ENCODE results near the gene ARL6. TPM values are rescaled to one million over a fixed set of nuclear protein-coding genes. Genes with fewer than 3 reads are reported as not detected.

Gene ARL6, protein sequence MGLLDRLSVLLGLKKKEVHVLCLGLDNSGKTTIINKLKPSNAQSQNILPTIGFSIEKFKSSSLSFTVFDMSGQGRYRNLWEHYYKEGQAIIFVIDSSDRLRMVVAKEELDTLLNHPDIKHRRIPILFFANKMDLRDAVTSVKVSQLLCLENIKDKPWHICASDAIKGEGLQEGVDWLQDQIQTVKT
- 10 to 100 TPM; 14.6 to 42.5 (median 19.7) TPM for total RNA-seq

DNA sequence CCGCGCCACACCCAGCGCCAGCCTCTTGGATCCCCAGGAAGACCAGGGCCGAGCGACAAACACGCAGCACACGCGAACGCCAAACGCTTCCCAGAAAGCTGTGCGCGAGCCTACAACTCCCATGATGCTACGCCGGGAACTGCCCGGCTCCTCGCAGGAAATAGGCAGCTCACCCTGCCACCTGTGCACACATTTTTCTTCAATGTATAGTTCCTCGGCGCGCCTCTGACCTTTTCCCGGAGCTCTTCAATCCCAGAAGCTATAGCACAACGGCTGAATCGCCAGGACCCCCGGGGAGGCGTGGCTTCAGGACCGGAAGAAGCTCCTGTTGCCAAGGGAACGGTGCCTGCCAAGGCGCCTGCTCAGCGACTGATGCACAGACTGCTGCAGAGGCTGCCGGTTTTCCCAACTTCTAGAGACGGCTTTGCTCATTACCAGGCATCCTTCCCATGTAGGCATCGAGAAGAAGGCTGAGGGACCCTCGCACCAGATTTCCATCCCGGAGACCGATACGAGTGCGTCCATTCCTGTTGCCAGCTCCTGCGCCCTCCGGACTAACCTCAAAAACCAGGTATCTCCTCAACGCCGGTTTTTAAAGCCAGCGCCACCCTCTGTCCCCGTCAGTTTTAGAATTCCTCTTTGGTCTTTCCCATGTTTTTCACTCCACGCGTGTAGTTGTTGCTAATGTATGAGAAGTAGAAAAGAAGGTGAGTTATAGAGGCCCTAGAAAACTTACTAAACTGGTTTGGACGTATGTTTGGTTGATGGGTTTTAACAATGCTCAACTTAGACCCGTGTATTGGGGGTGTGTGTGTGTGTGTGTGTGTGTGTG is at the start of gene ARL6:
Gene ARL6, plus strand, starts transcription at position 352 of the 832 bp plus-strand sequence. CDS start 3,350 bp downstream, outside the sequence.
- intact Hi-C loops (cut with DNase I; ENCODE audit: low total_unique reads) = no loop called here
- Histone ChIP-seq H3K27me3 (no peaks in the 10 kb centered on the region), H3K36me3 (no peaks in the 10 kb centered on the region), H3K27ac (peak within 1 kb of the TSS; percentile 69 to 81), H3K4me3 (peak within 1 kb of the TSS; percentile 73 to 83), H3K9me3 (no peaks in the 10 kb centered on the region), H3K4me1 (peaks cover 0 to 7% of the 10 kb centered on the region in 2 donors)
- TF ChIP-seq, protein P1, sequence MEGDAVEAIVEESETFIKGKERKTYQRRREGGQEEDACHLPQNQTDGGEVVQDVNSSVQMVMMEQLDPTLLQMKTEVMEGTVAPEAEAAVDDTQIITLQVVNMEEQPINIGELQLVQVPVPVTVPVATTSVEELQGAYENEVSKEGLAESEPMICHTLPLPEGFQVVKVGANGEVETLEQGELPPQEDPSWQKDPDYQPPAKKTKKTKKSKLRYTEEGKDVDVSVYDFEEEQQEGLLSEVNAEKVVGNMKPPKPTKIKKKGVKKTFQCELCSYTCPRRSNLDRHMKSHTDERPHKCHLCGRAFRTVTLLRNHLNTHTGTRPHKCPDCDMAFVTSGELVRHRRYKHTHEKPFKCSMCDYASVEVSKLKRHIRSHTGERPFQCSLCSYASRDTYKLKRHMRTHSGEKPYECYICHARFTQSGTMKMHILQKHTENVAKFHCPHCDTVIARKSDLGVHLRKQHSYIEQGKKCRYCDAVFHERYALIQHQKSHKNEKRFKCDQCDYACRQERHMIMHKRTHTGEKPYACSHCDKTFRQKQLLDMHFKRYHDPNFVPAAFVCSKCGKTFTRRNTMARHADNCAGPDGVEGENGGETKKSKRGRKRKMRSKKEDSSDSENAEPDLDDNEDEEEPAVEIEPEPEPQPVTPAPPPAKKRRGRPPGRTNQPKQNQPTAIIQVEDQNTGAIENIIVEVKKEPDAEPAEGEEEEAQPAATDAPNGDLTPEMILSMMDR (IDR thresholded peaks at IDR 0.05) = no peak
- peak in 1 of 2 donors; percentile 21 for TF ChIP-seq POLR2A (IDR thresholded peaks at IDR 0.05)
- peak; percentile 78 to 81 for DNase-seq

DNA sequence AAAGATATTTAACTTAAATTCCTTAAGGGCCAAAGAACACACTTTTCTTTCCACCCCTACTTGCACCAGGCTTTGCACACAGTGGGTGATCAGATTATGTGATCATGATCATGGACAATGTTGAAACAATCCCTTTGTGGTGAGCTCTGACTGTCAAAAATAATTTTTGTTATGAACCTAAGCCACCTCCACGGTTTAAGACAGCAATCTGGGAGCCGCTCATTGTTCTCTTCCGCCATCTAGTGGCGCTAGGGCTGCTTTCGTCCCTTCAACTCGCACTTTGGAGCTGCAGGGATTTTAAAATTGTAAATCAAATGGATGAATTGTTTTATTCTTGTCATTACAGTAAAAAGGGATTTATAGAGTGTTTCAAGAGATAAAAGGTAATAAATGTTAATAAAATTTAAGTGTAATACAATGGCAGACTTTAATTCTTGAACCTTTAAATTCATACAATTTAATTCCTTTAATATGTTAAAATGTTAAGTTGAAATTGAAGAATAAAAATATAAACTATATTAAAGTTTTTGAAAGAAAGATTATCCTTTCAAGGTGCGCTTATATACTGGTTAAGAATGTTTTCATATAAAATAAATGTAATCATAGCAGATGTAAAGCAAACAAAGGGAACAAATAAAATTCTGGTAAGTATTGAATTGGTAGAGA is 45.3 kb upstream of the ARL6 start:
- Histone ChIP-seq H3K9me3 (no peaks in the 10 kb centered on the region), H3K4me1 (no peaks in the 10 kb centered on the region), H3K27ac (no peak overlapping the region), H3K4me3 (no peak overlapping the region), H3K36me3 (no peaks in the 10 kb centered on the region), H3K27me3 (no peaks in the 10 kb centered on the region)
- intact Hi-C loops (cut with DNase I; ENCODE audit: low total_unique reads) = no loop called here
- peak; percentile 28 to 51 for DNase-seq
- TF ChIP-seq POLR2A (IDR thresholded peaks at IDR 0.05) = no peak
- TF ChIP-seq, protein P1 (IDR thresholded peaks at IDR 0.05) = peak; percentile 46 to 80 (median 62)

DNA sequence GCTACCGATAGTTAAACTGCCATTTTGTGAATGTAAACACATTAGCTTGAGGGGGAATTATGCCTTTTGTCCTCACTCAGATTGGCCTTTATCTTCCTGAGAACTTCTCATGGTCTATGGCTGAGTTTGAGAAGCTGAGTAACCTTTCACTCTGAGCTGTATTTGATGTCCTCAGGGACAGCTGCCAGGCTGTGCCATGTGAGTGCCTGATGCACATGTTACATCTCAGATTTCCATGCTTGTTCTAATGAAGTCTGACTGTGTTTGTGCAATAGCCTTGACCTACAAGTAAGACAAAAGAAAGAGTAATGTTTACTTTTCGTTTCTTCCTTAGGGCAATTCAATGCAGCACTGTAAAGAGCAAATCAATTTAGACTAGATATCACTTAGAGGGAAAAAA is 44.1 kb upstream of the ARL6 start:
- Histone ChIP-seq H3K27me3 (no peaks in the 10 kb centered on the region), H3K36me3 (no peaks in the 10 kb centered on the region), H3K9me3 (no peaks in the 10 kb centered on the region), H3K4me1 (no peaks in the 10 kb centered on the region), H3K27ac (no peak overlapping the region), H3K4me3 (no peak overlapping the region)
- no peak for DNase-seq
- TF ChIP-seq, protein P1 (IDR thresholded peaks at IDR 0.05) = no peak
- TF ChIP-seq POLR2A (IDR thresholded peaks at IDR 0.05) = no peak
- intact Hi-C loops (cut with DNase I; ENCODE audit: low total_unique reads) = no loop called here

DNA sequence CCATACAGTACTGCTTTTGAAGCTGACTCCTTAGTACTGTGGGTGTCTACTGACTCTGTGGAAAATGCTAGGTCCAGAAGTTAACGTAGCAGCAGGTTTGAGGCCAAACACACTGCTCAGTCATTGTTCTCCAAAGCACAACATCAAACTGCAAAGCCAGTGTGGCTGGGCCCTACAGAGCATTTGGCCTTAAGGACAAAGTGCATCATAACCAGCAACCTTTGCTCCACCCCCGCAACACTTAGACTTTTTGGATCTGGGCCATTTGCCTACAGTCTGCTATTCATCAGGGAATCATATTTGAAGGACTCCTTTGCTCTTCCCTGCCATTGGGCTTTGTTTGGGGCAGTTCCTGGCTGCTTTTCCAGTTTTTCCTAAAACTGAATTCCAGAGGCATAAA is 43.1 kb upstream of the ARL6 start:
- intact Hi-C loops (cut with DNase I; ENCODE audit: low total_unique reads) = no loop called here
- no peaks in the 10 kb centered on the region for H3K4me1 ChIP-seq
- no peaks in the 10 kb centered on the region for H3K27me3 ChIP-seq
- H3K36me3 ChIP-seq = no peaks in the 10 kb centered on the region
- no peak for DNase-seq
- no peaks in the 10 kb centered on the region for H3K9me3 ChIP-seq
- no peak overlapping the region for H3K4me3 ChIP-seq
- no peak for TF ChIP-seq POLR2A (IDR thresholded peaks at IDR 0.05)
- TF ChIP-seq, protein P1 (IDR thresholded peaks at IDR 0.05) = no peak
- no peak overlapping the region for H3K27ac ChIP-seq

DNA sequence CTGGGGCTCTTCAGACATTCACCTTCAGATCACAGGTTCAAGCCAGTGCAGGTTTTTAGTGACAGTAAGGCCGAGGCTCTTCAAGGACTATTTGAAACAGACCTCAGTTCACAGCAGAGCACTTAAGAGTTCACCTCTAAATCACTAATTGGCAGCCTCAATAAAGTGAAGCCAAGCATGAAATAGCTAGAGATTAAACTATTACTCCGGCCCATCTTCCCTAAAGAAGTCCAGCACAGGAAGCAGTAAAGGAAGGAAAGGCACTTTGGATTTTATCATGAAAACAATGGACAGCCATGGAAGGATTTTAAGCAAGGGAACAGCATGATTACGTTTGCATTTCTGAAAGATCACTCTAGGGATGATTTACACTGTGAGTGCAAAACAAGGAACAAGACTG is 27.6 kb upstream of the ARL6 start:
- no peaks in the 10 kb centered on the region for H3K9me3 ChIP-seq
- H3K27ac ChIP-seq = no peak overlapping the region
- no peaks in the 10 kb centered on the region for H3K4me1 ChIP-seq
- intact Hi-C loops (cut with DNase I; ENCODE audit: low total_unique reads) = no loop called here
- DNase-seq = no peak
- H3K36me3 ChIP-seq = no peaks in the 10 kb centered on the region
- H3K4me3 ChIP-seq = no peak overlapping the region
- no peak for TF ChIP-seq POLR2A (IDR thresholded peaks at IDR 0.05)
- TF ChIP-seq, protein P1 (IDR thresholded peaks at IDR 0.05) = no peak
- H3K27me3 ChIP-seq = no peaks in the 10 kb centered on the region
